NCI-H82 treated with DMSO at 0.1 percent for 48 hours (cell line): ENCODE data around the gene MSL2.
"Not testable (repeated sequence)": the region's sequence is repeated elsewhere in the genome, so short reads cannot be mapped to it uniquely, and the experiment has no call there.

Experiments used
- DNase-seq: peaks from one replicate; lab custom pipeline; 2025; ENCODE audit not compliant: unreplicated experiment; lab: John Stamatoyannopoulos, UW

The MSL2 gene

DNA sequence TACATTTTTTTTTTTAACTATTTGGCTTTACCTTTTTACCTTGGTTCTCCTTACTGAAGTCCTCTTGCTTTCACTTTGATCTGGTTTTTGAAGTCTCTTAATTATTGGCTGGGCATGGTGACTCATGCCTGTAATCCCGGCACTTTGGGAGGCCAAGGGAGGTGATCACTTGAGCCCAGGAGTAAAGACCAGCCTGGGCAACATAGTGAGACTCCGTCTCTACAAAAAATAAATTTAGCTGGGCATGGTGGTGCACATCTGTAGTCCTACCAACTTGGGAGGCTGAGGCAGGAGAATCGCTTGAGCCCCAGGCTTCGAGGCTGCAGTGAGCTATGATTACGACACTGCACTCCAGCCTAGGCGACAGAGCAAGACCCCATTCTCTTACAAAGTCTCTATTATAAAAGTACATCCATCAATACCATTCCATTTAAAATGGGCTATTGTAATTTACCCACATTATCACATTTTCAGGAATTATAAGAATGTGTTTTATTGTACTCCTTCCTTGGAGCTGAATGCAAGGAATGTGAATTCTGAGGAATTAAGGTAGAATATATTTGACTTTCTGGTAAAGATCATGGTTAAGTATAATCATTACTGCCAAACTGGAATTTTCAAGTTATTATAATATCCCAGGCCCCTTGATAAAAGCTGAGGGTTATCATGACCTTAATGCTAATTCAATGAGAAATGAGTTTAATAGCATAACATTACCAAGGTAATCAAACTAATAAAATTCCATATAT, 49.0 kb downstream of the MSL2 start:
- DNase-seq, result no peak

- not testable (repeated sequence) for DNase-seq
Measured at GRCh38 chr3:136144397-136144796, 51.7 kb downstream of the MSL2 start.

- peak; percentile 93 for DNase-seq
Measured at GRCh38 chr3:136142592-136142991, 53.5 kb downstream of the MSL2 start.

GRCh38 chr3:136141891-136142290, 54.2 kb downstream of the MSL2 start:
- DNase-seq, result no peak

DNA sequence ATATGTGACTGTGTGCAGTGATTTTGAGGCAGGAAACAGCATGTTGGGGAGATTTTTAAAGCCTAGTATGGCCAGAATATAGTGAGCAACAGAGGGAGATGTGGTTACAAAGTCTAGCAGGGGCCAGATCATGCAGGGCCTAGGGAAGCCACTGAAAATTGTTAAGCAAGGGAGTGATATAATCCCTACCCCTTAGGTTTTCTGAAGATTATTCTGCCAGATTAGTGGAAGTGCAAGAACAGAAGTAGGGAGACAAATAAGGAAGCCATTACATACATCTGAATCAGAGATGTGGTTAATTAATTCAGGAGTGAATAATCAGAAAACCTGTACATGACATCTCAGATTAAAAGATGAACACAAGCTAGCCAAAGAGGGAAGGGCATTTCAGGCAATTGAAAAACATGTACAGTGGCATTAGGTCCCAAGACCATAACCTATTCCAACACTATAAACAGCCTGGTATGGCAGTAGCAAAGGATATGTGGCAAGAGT, 54.8 kb downstream of the MSL2 start:
- no peak for DNase-seq

- DNase-seq, result no peak
Measured at GRCh38 chr3:136136454-136136853, 59.7 kb downstream of the MSL2 start.

GRCh38 chr3:136135039-136135802, 60.9 kb downstream of the MSL2 start:
- peak; percentile 43 for DNase-seq

- DNase-seq, result no peak
Measured at GRCh38 chr3:136134091-136134490, 62.0 kb downstream of the MSL2 start.

DNA sequence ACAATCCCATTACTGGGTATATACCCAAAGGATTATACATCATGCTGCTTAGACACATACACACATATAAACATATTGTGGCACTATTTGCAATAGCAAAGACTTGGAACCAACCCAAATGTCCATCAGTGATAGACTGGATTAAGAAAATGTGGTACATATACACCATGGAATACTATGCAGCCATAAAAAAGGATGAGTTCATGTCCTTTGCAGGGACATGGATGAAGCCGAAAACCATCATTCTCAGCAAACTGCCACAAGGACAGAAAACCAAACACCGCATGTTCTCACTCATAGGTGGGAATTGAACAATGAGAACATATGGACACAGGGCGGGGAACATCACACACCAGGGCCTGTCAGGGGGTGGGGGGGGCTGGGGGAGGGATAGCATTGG, 64.5 kb downstream of the MSL2 start:
- not testable (repeated sequence) for DNase-seq

DNA sequence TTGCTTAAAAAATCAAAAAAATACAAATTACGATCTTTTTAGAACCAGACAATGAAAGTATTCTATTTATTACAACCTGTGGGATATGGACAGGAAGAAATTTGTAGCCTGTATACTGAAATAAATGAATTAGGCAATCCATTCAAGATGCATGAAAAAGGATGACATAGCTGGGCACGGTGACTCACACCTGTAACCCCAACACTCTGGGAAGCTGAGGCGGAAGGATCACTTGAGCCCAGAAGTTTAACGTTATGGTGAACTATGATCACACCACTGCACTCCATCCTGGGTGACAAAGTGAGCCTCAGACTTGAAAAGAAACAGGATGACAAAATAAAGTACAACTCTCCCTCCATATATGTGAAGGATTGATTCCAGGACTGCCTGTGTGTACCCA, 74.1 kb downstream of the MSL2 start:
- no peak for DNase-seq

DNA sequence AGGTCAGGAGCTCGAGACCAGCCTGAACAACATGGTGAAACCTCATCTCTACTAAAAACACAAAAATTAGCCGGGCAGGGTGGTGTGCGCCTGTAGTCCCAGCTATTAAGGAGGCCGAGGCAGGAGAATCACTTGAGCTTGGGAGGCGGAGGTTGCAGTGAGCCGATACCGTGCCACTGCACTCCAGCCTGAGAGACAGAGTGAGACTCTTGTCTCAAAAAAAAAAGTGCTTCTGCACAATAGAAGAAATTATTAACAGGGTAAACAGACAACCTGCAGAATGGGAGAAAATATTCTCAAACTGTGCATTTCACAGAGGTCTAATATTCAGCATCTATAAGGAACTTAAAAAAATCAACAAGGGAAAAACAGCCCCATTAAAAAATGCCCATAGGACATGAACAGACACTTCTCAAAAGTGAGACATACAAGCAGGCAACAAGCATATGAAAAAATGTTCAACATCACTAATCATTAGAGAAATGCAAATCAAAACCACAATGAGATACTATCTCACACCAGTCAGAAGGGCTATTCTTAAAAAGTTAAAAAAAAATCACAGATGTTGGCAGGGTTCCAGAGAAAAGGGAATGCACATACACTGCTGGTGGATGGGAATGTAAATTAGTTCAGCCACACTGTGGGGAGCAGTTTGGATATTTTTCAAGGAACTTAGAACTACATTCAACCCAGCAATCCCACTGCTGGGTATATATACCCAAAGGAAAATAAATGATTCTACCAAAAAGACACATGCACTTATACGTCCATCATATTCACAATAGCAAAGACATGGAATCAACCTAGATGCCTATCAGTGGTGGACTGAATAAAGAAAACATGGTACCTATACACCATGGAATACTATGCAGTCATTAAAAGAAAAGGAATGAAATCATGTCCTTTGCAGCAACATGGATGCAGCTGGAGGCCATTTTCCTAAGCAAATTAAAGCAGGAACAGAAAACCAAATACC, 75.5 kb downstream of the MSL2 start:
- no peak for DNase-seq

- DNase-seq, result not testable (repeated sequence)
Measured at GRCh38 chr3:136119783-136120182, 76.4 kb downstream of the MSL2 start.

- not testable (repeated sequence) for DNase-seq
Measured at GRCh38 chr3:136119332-136119731, 76.8 kb downstream of the MSL2 start.

DNA sequence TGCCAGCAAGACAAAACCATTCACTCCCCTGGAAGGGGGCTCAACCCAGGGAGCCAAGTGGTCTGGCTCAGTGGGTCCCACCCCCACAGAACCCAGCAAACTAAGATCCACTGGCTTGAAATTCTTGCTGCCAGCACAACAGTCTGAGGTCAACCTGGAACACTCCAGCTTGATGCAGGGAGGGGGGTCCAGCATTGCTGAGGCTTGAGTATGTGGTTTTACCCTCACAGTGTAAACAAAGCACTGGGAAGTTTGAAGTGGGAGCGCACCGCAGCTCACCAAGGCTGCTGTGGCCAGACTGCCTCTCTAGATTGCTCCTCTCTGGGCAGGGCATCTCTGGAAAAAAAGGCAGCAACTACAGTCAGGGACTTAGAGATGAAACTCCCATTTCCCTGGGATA, 81.7 kb downstream of the MSL2 start:
- DNase-seq, result no peak

DNA sequence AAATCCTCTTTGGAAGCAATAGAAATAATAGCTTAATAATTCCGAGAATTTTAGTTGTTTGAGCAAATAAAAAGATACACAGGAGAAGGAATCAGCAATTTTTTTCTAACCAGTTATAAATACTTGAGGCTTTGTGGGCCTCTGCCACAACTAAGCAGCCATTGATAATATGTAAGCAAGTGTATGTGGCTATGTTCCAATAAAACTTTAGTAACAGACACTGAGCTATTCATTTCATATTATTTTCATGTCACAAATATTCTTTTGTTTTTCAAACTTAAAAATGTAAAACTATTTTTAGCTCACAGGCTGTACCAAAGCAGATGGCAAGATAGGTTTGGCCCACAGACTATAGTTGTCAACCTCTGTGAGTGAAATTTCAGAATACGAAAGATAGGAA, 85.7 kb downstream of the MSL2 start:
- no peak for DNase-seq

DNA sequence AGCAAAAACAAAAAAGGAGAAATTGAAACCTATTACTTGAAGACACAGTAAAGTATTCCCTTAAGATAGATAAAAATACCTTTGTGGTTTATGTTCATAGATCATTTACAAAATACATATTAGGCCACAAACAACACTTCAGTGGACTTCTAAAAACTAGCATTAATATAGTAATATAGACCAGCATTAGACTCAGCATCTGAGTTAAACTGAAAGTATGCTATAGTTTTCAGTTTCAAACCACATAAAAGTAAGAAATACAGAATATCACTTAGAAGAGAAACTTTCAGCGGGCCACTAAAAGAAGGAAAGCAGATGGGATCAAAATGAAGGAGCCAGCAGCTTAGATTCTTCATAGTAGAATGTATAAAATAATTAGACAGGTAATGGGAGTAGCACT, 86.6 kb downstream of the MSL2 start:
- no peak for DNase-seq

- DNase-seq, result no peak
Measured at GRCh38 chr3:136106101-136106500, 90.0 kb downstream of the MSL2 start.

- no peak for DNase-seq
Measured at GRCh38 chr3:136105044-136105443, 91.1 kb downstream of the MSL2 start.
